Left ventricle myocardium superior (tissue), 1 donor: ENCODE measurements around the gene TMEM176B. TPM values are rescaled to one million over a fixed set of nuclear protein-coding genes. Genes with fewer than 3 reads are reported as not detected.
"Not testable (repeated sequence)": the region's sequence is repeated elsewhere in the genome, so short reads cannot be mapped to it uniquely, and the experiment has no call there.

Source experiments
- ATAC-seq: fragments of 200-7000 bp; cut with Tn5 transposase; one replicate; pipeline ENCODE4 v1.9.1; 2020; ENCODE audit warnings: mild to moderate bottlenecking, moderate library complexity
- DNase-seq: peaks from one replicate; pipeline ENCODE4 v3.0.0-alpha.2; 2020
- intact Hi-C: fragments of 100-400 bp; cut with micrococcal nuclease; formaldehyde crosslinking; loops from one replicate; pipeline ENCODE4 v1.11.0; 2022
- total RNA-seq: library from RNA; stranded (reverse); fragmentation: NEBNext Ultra II Directional; extraction: Animal tissue kit (Norgen Biotek cat#: 25700); gene quantifications from one replicate; pipeline ENCODE4 v1.2.1, GENCODE V29; 2021
- donor health status: DM: no; HTN: yes; CAD: no; lungs with severe emphysema.

TMEM176B gene
- total RNA-seq, 1 donor from 2014 or later: 45.2 TPM

- no peak for ATAC-seq
- intact Hi-C loops: no loop called here
- DNase-seq: no peak
These were observed 24.4 kb upstream of the TMEM176B start for GRCh38 chr7:150824379-150825177.

- intact Hi-C loops: no loop called here
- DNase-seq (no peak), ATAC-seq (peak; percentile 78)
These were observed 23.4 kb upstream of the TMEM176B start for GRCh38 chr7:150823484-150824126.

- intact Hi-C loops: no loop called here
- DNase-seq (no peak), ATAC-seq (no peak)
These were observed 22.9 kb upstream of the TMEM176B start for GRCh38 chr7:150823043-150823442.

- no peak for DNase-seq
- no peak for ATAC-seq
- intact Hi-C loops: no loop called here
These were observed 20.5 kb upstream of the TMEM176B start for GRCh38 chr7:150820578-150821198.

GRCh38 chr7:150820148-150820547, 20.0 kb upstream of the TMEM176B start:
- intact Hi-C loops: no loop called here
- DNase-seq: no peak
- no peak for ATAC-seq

- intact Hi-C loops: no loop called here
- ATAC-seq: no peak
- DNase-seq: no peak
These were observed 18.8 kb upstream of the TMEM176B start for GRCh38 chr7:150818971-150819370.

- no peak for DNase-seq
- no peak for ATAC-seq
- intact Hi-C loops: no loop called here
These were observed 14.3 kb upstream of the TMEM176B start for GRCh38 chr7:150814328-150815001.

- DNase-seq, intact Hi-C loops, ATAC-seq: not testable (repeated sequence)
These were observed 7.7 kb upstream of the TMEM176B start for GRCh38 chr7:150807616-150808438.

- intact Hi-C loops: no loop called here
- ATAC-seq (no peak), DNase-seq (no peak)
These were observed 6.7 kb upstream of the TMEM176B start for GRCh38 chr7:150806863-150807262.

GRCh38 chr7:150806454-150806853, 6.3 kb upstream of the TMEM176B start:
- intact Hi-C loops: no loop called here
- DNase-seq (no peak), ATAC-seq (no peak)

- intact Hi-C loops: no loop called here
- ATAC-seq (no peak), DNase-seq (no peak)
These were observed 5.7 kb upstream of the TMEM176B start for GRCh38 chr7:150805864-150806263.

- ATAC-seq (no peak), DNase-seq (no peak)
- intact Hi-C loops: no loop called here
These were observed 4.6 kb upstream of the TMEM176B start for GRCh38 chr7:150804802-150805201.

GRCh38 chr7:150803161-150803860, 3.1 kb upstream of the TMEM176B start:
- intact Hi-C loops: no loop called here
- ATAC-seq: no peak
- no peak for DNase-seq

GRCh38 chr7:150801946-150802771, 2.0 kb upstream of the TMEM176B start:
- DNase-seq (no peak), ATAC-seq (no peak)
- intact Hi-C loops: no loop called here

- peak; percentile 14 for ATAC-seq
- intact Hi-C loops: no loop called here
- no peak for DNase-seq
These were observed 1.2 kb upstream of the TMEM176B start for GRCh38 chr7:150801242-150801945.

GRCh38 chr7:150800581-150801241, 547 bp upstream of the TMEM176B start, which contains the start of gene TMEM176A:
TSS of gene TMEM176A (plus strand) at chr7:150800769. CDS start at chr7:150801551, 782 bp downstream.
- ATAC-seq: peak; percentile 68
- DNase-seq: peak; percentile 47
- intact Hi-C loops: no loop called here
